Mucosa of rectum (tissue), 2 donors: Measurements from ENCODE around the gene DENND5B.
"Not testable (repeated sequence)": the region's sequence is repeated elsewhere in the genome, so short reads cannot be mapped to it uniquely, and the experiment has no call there.

ENCODE experiments used
- H3K27ac ChIP-seq, 2 donors: one replicate each; pipeline ENCODE4 v1.7.0; 2013; ENCODE audit warnings: inconsistent platforms in 2 of 2, low read depth in 2 of 2, low read length in 2 of 2
- H3K27me3 ChIP-seq, 2 donors: one replicate each; pipeline ENCODE4 v1.7.0; 2013; ENCODE audit warnings: low read length in 2 of 2; ENCODE audit not compliant: control insufficient read depth in 2 of 2, insufficient read depth in 2 of 2
- H3K36me3 ChIP-seq, 2 donors: one replicate each; pipeline ENCODE4 v1.7.0; 2013; ENCODE audit warnings: low read length in 2 of 2; ENCODE audit not compliant: control insufficient read depth in 2 of 2, insufficient read depth in 2 of 2
- H3K4me1 ChIP-seq, 2 donors: one replicate each; pipeline ENCODE4 v1.7.0; 2013; ENCODE audit warnings: low read length in 2 of 2, mild to moderate bottlenecking in 1 of 2; ENCODE audit not compliant: control insufficient read depth in 2 of 2, insufficient read depth in 2 of 2
- H3K4me3 ChIP-seq, 2 donors: one replicate each; pipeline ENCODE4 v1.7.0; 2013; ENCODE audit warnings: low read length in 2 of 2
- H3K9ac ChIP-seq, 2 donors: one replicate each; pipeline ENCODE4 v1.7.0; 2013; ENCODE audit warnings: low read length in 2 of 2, low read depth in 1 of 2, mild to moderate bottlenecking in 1 of 2
- H3K9me3 ChIP-seq, 2 donors: one replicate each; pipeline ENCODE4 v1.7.0; 2013; ENCODE audit warnings: low read length in 2 of 2; ENCODE audit not compliant: control insufficient read depth in 2 of 2
- donor health status: healthy.
- donor health status: Normal muscosa, but diverticular disease.

DENND5B gene

DNA sequence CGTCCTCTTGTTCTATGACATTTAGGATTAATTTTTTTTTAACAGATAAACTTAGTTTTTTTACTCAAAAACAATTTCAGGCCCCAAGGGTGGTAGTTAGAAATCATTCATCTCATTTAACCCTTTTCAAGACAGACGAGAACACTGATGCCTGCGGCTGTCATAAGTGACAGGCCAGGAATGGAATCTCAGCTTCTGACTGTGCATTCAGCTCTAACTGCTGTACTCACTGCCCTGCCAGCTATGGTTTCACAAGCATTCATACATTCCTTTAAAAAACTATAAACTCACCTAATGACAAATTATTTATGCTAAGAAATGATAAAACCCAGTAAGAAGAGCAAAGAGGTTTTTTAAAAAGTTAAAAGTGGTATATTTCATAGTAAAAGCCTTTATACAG lies 8.8 kb downstream of the DENND5B start:
- Histone ChIP-seq H3K4me1 (no peaks in the 10 kb centered on the region), H3K27me3 (no peaks in the 10 kb centered on the region), H3K27ac (no peak overlapping the region), H3K9me3 (no peaks in the 10 kb centered on the region), H3K9ac (no peak overlapping the region), H3K36me3 (no peaks in the 10 kb centered on the region), H3K4me3 (no peak overlapping the region)

DNA sequence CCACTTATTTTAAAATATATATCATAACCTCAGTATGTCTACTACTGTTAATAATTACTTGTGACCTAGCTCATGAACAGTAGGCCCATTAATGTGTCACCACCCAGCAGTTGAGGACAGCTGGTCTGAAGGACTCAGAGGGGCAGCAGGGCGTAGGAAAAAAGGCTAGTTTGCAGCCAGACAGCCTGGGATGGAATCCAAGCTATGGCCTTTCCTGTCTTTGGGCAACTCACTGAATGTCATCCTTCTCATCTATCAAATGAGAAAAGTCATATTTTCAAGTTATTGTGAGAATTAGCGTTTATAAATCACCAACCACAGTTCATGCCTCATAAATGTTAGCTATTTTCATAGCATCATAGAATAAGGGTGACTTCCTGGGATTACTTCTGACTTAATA lies 12.3 kb downstream of the DENND5B start:
- no peak overlapping the region for H3K4me3 ChIP-seq
- H3K27me3 ChIP-seq = no peaks in the 10 kb centered on the region
- H3K9me3 ChIP-seq = no peaks in the 10 kb centered on the region
- no peak overlapping the region for H3K27ac ChIP-seq
- no peak overlapping the region for H3K9ac ChIP-seq
- no peaks in the 10 kb centered on the region for H3K4me1 ChIP-seq
- no peaks in the 10 kb centered on the region for H3K36me3 ChIP-seq

DNA sequence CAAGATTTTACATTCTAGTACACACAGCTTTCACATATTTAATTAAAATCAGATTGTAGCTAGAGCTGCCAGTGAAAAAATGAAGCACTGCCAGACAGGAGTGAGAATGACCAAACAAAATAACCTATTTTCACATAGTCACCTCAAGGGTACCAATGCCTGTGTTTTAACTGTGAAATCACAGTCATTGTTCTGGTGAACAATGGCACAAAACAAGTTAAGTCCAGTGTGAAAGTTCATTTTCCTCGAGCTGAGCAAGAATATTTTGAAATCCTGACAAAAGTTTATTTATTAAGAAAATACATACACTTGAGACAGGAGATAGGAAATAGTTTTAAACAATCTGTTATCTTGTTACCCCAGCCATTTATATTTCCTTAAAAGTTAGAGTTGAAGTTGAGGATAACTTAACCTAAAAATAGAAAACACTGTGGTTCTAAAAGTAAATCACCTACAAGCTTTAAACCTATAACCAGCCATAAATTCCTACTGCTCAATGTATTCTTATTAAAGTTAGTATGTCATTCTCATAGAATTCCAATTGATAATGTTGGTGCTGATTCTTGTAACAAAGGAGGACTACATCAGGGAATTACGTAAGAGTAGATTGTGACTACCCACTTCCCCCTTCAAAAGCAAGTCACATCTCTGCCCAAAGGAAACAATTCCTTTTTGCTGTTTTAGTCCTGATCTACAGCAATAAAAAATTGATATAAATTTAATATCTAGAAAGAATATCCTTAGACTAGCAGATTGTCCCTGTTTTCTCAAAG lies 15.9 kb downstream of the DENND5B start:
- Histone ChIP-seq H3K36me3 (no peaks in the 10 kb centered on the region), H3K9ac (no peak overlapping the region), H3K27me3 (no peaks in the 10 kb centered on the region), H3K9me3 (no peaks in the 10 kb centered on the region), H3K4me1 (no peaks in the 10 kb centered on the region), H3K4me3 (no peak overlapping the region), H3K27ac (no peak overlapping the region)

DNA sequence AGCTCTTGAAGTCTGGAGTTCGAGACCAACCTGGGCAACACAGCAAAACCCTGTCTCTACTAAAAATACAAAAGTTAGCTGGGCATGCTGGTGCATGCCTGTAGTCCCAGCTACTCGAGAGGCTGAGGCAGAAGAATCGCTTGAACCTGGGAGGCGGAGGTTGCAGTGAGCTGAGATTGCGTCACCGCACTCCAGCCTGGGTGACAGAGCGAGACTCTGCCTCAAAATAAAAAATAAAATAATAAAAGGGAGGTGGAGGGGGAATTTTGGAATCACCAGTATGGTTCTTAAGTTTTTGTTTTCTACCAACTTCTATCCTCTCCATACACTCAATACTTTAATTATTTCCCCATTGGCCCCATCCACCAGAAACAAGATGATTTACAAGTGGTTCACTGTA lies 16.6 kb downstream of the DENND5B start:
- not testable (repeated sequence) for H3K36me3 ChIP-seq, H3K9ac ChIP-seq, H3K27me3 ChIP-seq, H3K4me1 ChIP-seq, H3K4me3 ChIP-seq, H3K27ac ChIP-seq, H3K9me3 ChIP-seq

DNA sequence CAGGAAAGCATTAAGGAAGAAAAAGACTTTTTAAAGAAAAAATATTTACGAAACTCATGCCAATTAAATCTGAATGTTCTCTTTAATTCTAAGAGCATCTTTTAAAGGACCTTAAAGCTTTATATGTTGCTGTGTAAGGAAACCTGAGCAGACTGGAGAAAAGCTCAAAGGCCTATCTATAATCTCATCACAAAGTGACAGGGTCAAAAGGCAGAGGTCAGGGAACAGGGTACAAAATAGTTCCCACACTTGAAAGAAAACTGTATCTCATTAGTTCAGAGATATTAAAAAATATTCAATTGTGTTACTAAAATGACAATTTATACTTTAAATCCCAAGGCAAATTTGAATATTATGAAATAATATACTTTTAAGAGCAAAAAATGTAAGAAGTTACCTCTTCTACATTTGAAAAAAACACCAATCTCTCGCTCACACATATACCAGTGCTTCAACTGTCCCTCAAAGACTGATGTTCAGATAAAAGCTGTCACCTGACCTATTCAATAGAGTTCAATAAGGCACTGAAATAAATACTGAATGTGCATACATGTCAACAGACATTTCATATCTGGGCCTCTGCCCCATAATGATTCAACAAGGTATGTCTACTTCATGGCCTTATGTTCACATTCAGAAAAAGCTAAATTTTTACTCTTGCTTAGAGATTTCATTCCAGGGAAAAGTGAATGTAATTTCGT lies 17.9 kb downstream of the DENND5B start:
- Histone ChIP-seq H3K27me3 (no peaks in the 10 kb centered on the region), H3K27ac (no peak overlapping the region), H3K9ac (no peak overlapping the region), H3K9me3 (no peaks in the 10 kb centered on the region), H3K4me3 (no peak overlapping the region), H3K4me1 (no peaks in the 10 kb centered on the region), H3K36me3 (no peaks in the 10 kb centered on the region)

DNA sequence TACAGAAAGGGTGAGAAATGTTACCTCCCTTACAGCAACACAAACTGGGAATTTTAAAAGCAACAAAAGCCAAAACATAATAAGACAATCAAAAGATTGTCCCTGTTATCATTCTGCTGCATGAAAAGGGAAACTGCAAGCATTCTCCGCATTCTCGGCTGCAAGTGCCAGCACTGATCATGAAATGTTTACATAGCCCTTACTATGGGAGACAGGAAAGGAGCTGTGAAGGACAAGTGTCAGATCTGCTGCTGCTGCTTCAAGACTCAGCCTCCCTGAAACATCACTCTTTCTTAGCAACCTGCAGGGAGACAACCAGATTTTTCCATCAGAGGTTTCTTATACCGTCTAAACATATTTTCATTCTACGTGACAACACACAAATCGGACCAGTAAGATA lies 20.1 kb downstream of the DENND5B start:
- H3K9ac ChIP-seq = no peak overlapping the region
- no peak overlapping the region for H3K27ac ChIP-seq
- no peaks in the 10 kb centered on the region for H3K9me3 ChIP-seq
- no peaks in the 10 kb centered on the region for H3K27me3 ChIP-seq
- no peaks in the 10 kb centered on the region for H3K36me3 ChIP-seq
- no peaks in the 10 kb centered on the region for H3K4me1 ChIP-seq
- H3K4me3 ChIP-seq = no peak overlapping the region

DNA sequence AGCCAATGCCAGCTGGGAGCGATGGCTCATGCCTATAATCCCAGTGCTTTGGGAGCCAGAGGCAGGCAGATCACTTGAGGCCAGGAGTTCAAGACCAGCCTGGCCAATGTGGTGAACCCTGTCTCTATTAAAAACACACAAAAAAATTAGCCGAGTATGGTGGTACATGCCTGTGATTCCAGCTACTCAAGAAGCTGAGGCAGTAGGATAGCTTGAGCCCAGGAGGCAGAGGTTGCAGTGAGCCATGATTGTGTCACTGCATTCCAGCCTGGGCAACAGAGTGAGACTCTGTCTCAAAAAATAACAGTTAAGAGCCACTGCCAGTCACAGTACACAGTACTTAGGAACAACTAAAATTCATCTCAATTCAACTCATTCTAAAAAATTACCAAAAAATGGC lies 21.4 kb downstream of the DENND5B start:
- H3K36me3 ChIP-seq, H3K27me3 ChIP-seq, H3K9ac ChIP-seq, H3K27ac ChIP-seq, H3K9me3 ChIP-seq, H3K4me1 ChIP-seq, H3K4me3 ChIP-seq: not testable (repeated sequence)

DNA sequence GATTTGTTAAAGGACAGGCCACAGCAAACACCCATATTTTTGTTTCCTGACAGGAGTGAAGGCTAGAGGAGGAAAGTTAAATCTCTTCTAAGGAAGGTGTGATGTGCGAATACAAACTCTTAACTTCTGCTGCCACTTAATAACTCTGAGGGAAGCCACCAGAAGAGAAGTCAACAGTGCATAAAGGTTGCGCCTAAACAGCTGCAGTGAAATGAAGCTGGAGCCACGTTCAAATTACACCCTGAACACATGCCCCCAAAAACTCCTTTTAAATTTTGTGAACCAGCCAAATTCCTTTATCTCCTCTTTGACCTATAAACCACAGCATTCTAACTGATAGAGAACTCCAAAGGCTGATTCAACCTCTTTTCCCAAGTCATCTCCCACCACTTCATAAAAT lies 22.4 kb downstream of the DENND5B start:
- no peak overlapping the region for H3K27ac ChIP-seq
- no peak overlapping the region for H3K4me3 ChIP-seq
- H3K9ac ChIP-seq = no peak overlapping the region
- no peaks in the 10 kb centered on the region for H3K9me3 ChIP-seq
- no peaks in the 10 kb centered on the region for H3K4me1 ChIP-seq
- no peaks in the 10 kb centered on the region for H3K27me3 ChIP-seq
- H3K36me3 ChIP-seq = no peaks in the 10 kb centered on the region

DNA sequence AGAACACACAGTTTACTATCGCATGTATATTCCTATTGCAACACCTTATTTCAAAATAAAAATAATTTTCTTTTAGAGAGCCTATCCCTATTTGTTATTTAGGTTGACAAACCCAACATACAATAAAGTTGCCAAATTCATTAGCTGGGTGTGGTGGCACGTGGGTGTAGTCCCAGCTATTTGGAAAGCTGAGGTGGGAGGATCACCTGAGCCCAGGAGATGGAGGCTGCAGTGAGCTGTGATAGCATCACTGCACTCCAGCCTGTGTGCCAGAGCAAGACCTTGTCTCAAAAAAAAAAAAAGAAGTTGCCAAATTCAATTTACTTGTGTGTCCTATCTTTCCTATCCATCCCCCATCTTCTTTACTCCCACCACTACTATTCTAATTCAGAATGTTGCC lies 23.9 kb downstream of the DENND5B start:
- Histone ChIP-seq H3K27ac (no peak overlapping the region), H3K4me3 (no peak overlapping the region), H3K9ac (no peak overlapping the region), H3K4me1 (no peaks in the 10 kb centered on the region), H3K36me3 (no peaks in the 10 kb centered on the region), H3K9me3 (no peaks in the 10 kb centered on the region), H3K27me3 (no peaks in the 10 kb centered on the region)

DNA sequence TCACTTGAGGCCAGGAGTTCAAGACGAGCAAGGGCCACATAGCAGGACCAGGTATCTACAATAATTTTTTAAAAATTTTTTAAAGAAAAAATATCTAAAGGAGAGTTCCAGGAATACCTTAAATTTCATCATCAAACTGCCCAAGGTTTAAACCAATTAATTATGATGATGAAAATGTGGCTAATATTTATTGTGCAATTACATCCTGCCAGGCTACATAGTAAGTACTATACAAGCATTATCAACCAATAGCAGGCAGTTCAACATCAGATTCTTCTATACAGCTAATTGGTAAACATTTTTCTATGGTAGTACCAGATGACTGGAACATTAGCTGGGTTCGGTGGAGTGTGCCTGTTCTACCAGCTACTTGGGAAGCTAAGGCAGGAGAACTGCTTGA lies 24.4 kb downstream of the DENND5B start:
- H3K4me1 ChIP-seq = no peaks in the 10 kb centered on the region
- no peaks in the 10 kb centered on the region for H3K9me3 ChIP-seq
- no peak overlapping the region for H3K27ac ChIP-seq
- no peak overlapping the region for H3K4me3 ChIP-seq
- H3K27me3 ChIP-seq = no peaks in the 10 kb centered on the region
- no peaks in the 10 kb centered on the region for H3K36me3 ChIP-seq
- no peak overlapping the region for H3K9ac ChIP-seq
